HepG2 (cell line): ENCODE results near the gene FOXS1. TPM values are rescaled to one million over a fixed set of nuclear protein-coding genes. Genes with fewer than 3 reads are reported as not detected.

Source experiments
- ARID4A ChIP-seq: sonication (generic); formaldehyde crosslinking; IDR thresholded peaks from 2 replicates; pipeline ENCODE4 v1.5.0; 2020; ENCODE audit warnings: mild to moderate bottlenecking, missing genetic modification reagents, borderline replicate concordance
- ATF7-NPFF ChIP-seq: sonication (generic); formaldehyde crosslinking; IDR thresholded peaks from 2 replicates; pipeline ENCODE4 v1.8.1; 2023; ENCODE audit warnings: mild to moderate bottlenecking, low read depth, missing genetic modification reagents, moderate library complexity
- JARID2 ChIP-seq: sonication (generic); formaldehyde crosslinking; IDR thresholded peaks from 2 replicates; pipeline ENCODE4 v1.8.1; 2023; ENCODE audit warnings: missing genetic modification reagents, inconsistent platforms; ENCODE audit not compliant: insufficient replicate concordance
- ZNF251 ChIP-seq: sonication (generic); formaldehyde crosslinking; IDR thresholded peaks from 2 replicates; pipeline ENCODE4 v1.9.0; 2021; ENCODE audit warnings: mild to moderate bottlenecking, missing genetic modification reagents
- ZNF30 ChIP-seq: sonication (generic); formaldehyde crosslinking; IDR thresholded peaks from 2 replicates; pipeline ENCODE4 v1.5.0; 2020; ENCODE audit warnings: mild to moderate bottlenecking, missing genetic modification reagents
- ZNF318 ChIP-seq: sonication (generic); formaldehyde crosslinking; IDR thresholded peaks from 2 replicates; pipeline ENCODE4 v1.4.0; 2020; ENCODE audit warnings: mild to moderate bottlenecking, missing genetic modification reagents
- ZNF354B ChIP-seq: sonication (generic); formaldehyde crosslinking; IDR thresholded peaks from 2 replicates; pipeline ENCODE4 v1.8.0; 2022; ENCODE audit warnings: mild to moderate bottlenecking, missing genetic modification reagents
- ZNF383 ChIP-seq: sonication (generic); formaldehyde crosslinking; IDR thresholded peaks from 2 replicates; pipeline ENCODE4 v1.4.0; 2020; ENCODE audit warnings: missing genetic modification reagents, mild to moderate bottlenecking, borderline replicate concordance
- ZNF510 ChIP-seq: sonication (generic); formaldehyde crosslinking; IDR thresholded peaks from 2 replicates; pipeline ENCODE4 v1.4.0; 2020; ENCODE audit warnings: low read depth, mild to moderate bottlenecking, missing genetic modification reagents
- ZNF709 ChIP-seq: sonication (generic); formaldehyde crosslinking; IDR thresholded peaks from 2 replicates; pipeline ENCODE4 v1.5.0; 2020; ENCODE audit warnings: mild to moderate bottlenecking, missing genetic modification reagents
- polyA plus RNA-seq, 8 experiments: library from polyadenylated mRNA; depleted of rRNA in 3 of 8; stranded (reverse) in 7 of 8; unstranded in 1 of 8; fragments of >200 nt; fragmentation: Illumina TruSeq in 4 of 8; extraction: Trizol in 4 of 8; gene quantifications; 2 replicates each; pipeline versions ENCODE4 v1.2.1 to v1.2.3, GENCODE V29; 2011 to 2016; ENCODE audit warnings: low read depth in 4 of 8, missing spikeins in 1 of 8, mixed read lengths in 1 of 8; ENCODE audit not compliant: insufficient read depth in 1 of 8
- total RNA-seq, 5 experiments: library from RNA; depleted of rRNA; stranded (reverse); fragments of >200 nt; fragmentation: Illumina TruSeq; extraction: Trizol; gene quantifications; 2 replicates each; pipeline ENCODE4 v1.2.3, GENCODE V29; 2016; ENCODE audit warnings: low read depth in 1 of 5
- TF ChIP-seq, protein P1 (sequence below): sonication (generic); formaldehyde crosslinking; IDR thresholded peaks from 2 replicates; pipeline ENCODE4 v1.8.1; 2023; ENCODE audit warnings: mild to moderate bottlenecking, inconsistent platforms, moderate library complexity, missing genetic modification reagents, borderline replicate concordance
- TF ChIP-seq, protein P2 (sequence below): sonication (generic); formaldehyde crosslinking; IDR thresholded peaks from 2 replicates; pipeline ENCODE4; 2020; ENCODE audit warnings: missing genetic modification reagents, mild to moderate bottlenecking, borderline replicate concordance

The FOXS1 gene
- total and polyA plus RNA-seq, 2 of the 13 experiments (the other 11 are each of a cell fraction or from before 2014, with no cell fraction given) = not detected

GRCh38 chr20:31861135-31861384 is 15.7 kb upstream of the FOXS1 start (continued):
- peak; percentile 38; the same call in 1 of the 2 replicates for TF ChIP-seq ZNF318
- TF ChIP-seq ZNF354B (CRISPR knock-in tag) = no peak
- 0 out of 2 replicates have a peak, but pooled peaks have one; percentile 45 for TF ChIP-seq ZNF383 (CRISPR knock-in tag)
- TF ChIP-seq, protein P1, sequence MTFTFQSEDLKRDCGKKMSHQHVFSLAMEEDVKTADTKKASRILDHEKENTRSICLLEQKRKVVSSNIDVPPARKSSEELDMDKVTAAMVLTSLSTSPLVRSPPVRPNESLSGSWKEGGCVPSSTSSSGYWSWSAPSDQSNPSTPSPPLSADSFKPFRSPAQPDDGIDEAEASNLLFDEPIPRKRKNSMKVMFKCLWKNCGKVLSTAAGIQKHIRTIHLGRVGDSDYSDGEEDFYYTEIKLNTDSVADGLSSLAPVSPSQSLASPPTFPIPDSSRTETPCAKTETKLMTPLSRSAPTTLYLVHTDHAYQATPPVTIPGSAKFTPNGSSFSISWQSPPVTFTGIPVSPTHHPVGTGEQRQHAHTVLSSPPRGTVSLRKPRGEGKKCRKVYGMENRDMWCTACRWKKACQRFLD (CRISPR knock-in tag) = 0 out of 2 replicates have a peak, but pooled peaks have one; percentile 44
- TF ChIP-seq ARID4A (CRISPR knock-in tag) = no peak
- no peak for TF ChIP-seq ZNF251
- no peak for TF ChIP-seq ZNF510 (CRISPR knock-in tag)
- no peak for TF ChIP-seq JARID2 (CRISPR knock-in tag)
- TF ChIP-seq, protein P2, sequence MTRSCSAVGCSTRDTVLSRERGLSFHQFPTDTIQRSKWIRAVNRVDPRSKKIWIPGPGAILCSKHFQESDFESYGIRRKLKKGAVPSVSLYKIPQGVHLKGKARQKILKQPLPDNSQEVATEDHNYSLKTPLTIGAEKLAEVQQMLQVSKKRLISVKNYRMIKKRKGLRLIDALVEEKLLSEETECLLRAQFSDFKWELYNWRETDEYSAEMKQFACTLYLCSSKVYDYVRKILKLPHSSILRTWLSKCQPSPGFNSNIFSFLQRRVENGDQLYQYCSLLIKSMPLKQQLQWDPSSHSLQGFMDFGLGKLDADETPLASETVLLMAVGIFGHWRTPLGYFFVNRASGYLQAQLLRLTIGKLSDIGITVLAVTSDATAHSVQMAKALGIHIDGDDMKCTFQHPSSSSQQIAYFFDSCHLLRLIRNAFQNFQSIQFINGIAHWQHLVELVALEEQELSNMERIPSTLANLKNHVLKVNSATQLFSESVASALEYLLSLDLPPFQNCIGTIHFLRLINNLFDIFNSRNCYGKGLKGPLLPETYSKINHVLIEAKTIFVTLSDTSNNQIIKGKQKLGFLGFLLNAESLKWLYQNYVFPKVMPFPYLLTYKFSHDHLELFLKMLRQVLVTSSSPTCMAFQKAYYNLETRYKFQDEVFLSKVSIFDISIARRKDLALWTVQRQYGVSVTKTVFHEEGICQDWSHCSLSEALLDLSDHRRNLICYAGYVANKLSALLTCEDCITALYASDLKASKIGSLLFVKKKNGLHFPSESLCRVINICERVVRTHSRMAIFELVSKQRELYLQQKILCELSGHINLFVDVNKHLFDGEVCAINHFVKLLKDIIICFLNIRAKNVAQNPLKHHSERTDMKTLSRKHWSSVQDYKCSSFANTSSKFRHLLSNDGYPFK (CRISPR knock-in tag) = no peak
- TF ChIP-seq ZNF30 (CRISPR knock-in tag) = no peak
- TF ChIP-seq ATF7-NPFF (CRISPR knock-in tag) = no peak
- no peak for TF ChIP-seq ZNF709 (CRISPR knock-in tag)
